Keratinocyte (primary cell): ENCODE results near the gene ANKS1B. TPM values are rescaled to one million over a fixed set of nuclear protein-coding genes. Genes with fewer than 3 reads are reported as not detected.

Experiments used
- DNase-seq: peaks from one replicate; pipeline ENCODE4 v3.0.0-alpha.2; 2011; ENCODE audit warnings: low read depth, missing footprints, low spot score
- FAIRE-seq: peaks from 2 replicates; lab custom pipeline; 2011; peaks lifted over from hg19 to GRCh38; lab: Jason Lieb, UNC
- H2AFZ ChIP-seq: 2 replicates; pipeline ENCODE4 v1.6.0; 2012; ENCODE audit warnings: low read length, control low read depth, inconsistent platforms; ENCODE audit not compliant: control insufficient read depth
- H3K27ac ChIP-seq: 2 replicates; pipeline ENCODE4 v1.5.1; 2011; ENCODE audit warnings: low read length; ENCODE audit not compliant: control insufficient read depth, insufficient read depth
- H3K27me3 ChIP-seq: 3 replicates; pipeline ENCODE4 v1.6.0; 2011; ENCODE audit warnings: low read length; ENCODE audit not compliant: control insufficient read depth, insufficient read depth; ENCODE audit errors: extremely low read depth
- H3K36me3 ChIP-seq, 2 experiments: 2 replicates in 1 of 2; 3 replicates in 1 of 2; pipeline ENCODE4 v1.5.1; 2011; ENCODE audit warnings: low read length in 2 of 2, mild to moderate bottlenecking in 1 of 2; ENCODE audit not compliant: control insufficient read depth in 2 of 2, insufficient read depth in 2 of 2; ENCODE audit errors: extremely low read depth in 1 of 2
- H3K4me1 ChIP-seq: 3 replicates; pipeline ENCODE4 v1.5.1; 2011; ENCODE audit warnings: low read length; ENCODE audit not compliant: control insufficient read depth, insufficient read depth; ENCODE audit errors: extremely low read depth
- H3K4me2 ChIP-seq: 3 replicates; pipeline ENCODE4 v1.6.0; 2011; ENCODE audit warnings: low read depth, low read length; ENCODE audit not compliant: control insufficient read depth, insufficient read depth; ENCODE audit errors: extremely low read depth
- H3K4me3 ChIP-seq, 3 experiments: fragments of 200-600 bp in 1 of 3; sonication (generic) in 1 of 3; 2 replicates in 2 of 3; 3 replicates in 1 of 3; pipeline ENCODE4 v1.5.1; 2011 to 2016; ENCODE audit warnings: low read length in 3 of 3, mild to moderate bottlenecking in 3 of 3, control low read depth in 2 of 3, inconsistent platforms in 1 of 3, low read depth in 1 of 3, mixed read lengths in 1 of 3, mixed run types in 1 of 3, moderate library complexity in 1 of 3; ENCODE audit not compliant: control insufficient read depth in 2 of 3, insufficient read depth in 2 of 3; ENCODE audit errors: extremely low read depth in 1 of 3
- H3K79me2 ChIP-seq: 2 replicates; pipeline ENCODE4 v1.6.0; 2012; ENCODE audit warnings: low read length; ENCODE audit not compliant: control insufficient read depth, insufficient read depth
- H3K9ac ChIP-seq: 3 replicates; pipeline ENCODE4 v1.6.0; 2011; ENCODE audit warnings: low read length; ENCODE audit not compliant: control insufficient read depth, insufficient read depth; ENCODE audit errors: extremely low read depth
- H3K9me1 ChIP-seq: 3 replicates; pipeline ENCODE4 v1.6.0; 2011; ENCODE audit warnings: low read length; ENCODE audit not compliant: control insufficient read depth, insufficient read depth; ENCODE audit errors: extremely low read depth
- H3K9me3 ChIP-seq: 2 replicates; pipeline ENCODE4 v1.5.1; 2012; ENCODE audit warnings: low read depth, low read length; ENCODE audit not compliant: control insufficient read depth
- H4K20me1 ChIP-seq: 3 replicates; pipeline ENCODE4 v1.6.0; 2011; ENCODE audit warnings: low read length; ENCODE audit not compliant: control insufficient read depth, insufficient read depth; ENCODE audit errors: extremely low read depth
- CTCF ChIP-seq, 3 experiments: IDR thresholded peaks in 1 of 3; conservative IDR thresholded peaks in 1 of 3; optimal IDR thresholded peaks in 1 of 3; 2 replicates in 2 of 3; 3 replicates in 1 of 3; pipeline versions ENCODE3 to v1.5.1; 2011; ENCODE audit warnings: low read length in 3 of 3, mild to moderate bottlenecking in 3 of 3, moderate library complexity in 2 of 3, control low read depth in 1 of 3, inconsistent platforms in 1 of 3; ENCODE audit not compliant: insufficient read depth in 2 of 3; ENCODE audit errors: extremely low read depth in 1 of 3
- EZH2 ChIP-seq: IDR thresholded peaks from one replicate; pipeline ENCODE4 v1.6.1; 2012; ENCODE audit warnings: inconsistent platforms, mild to moderate bottlenecking, low read length, moderate library complexity
- dilution Hi-C: fragments of 300-500 bp; cut with MboI; formaldehyde crosslinking; loops from one replicate; pipeline ENCODE4 v1.7.0; 2020; ENCODE audit warnings: low sequenced_read_pairs; ENCODE audit not compliant: extremely low pct_ligation_motif_present
- polyA plus RNA-seq, 5 experiments: library from polyadenylated mRNA; depleted of rRNA in 3 of 5; stranded (reverse) in 3 of 5; stranded (forward) in 1 of 5; unstranded in 1 of 5; fragments of >200 nt; gene quantifications; 1 replicate in 1 of 5; 2 replicates in 3 of 5; 3 replicates in 1 of 5; pipeline versions ENCODE4 v1.2.1 to v1.2.3, GENCODE V29; 2011 to 2012; ENCODE audit warnings: missing spikeins in 2 of 5, low read depth in 1 of 5, low replicate concordance in 1 of 5

Gene ANKS1B
- polyA plus RNA-seq, 1 donor (not counting 4 experiments of a cell fraction or from before 2014, with no cell fraction given): not detected

GRCh38 chr12:98754095-98754494 is 1230.6 kb downstream of the ANKS1B start:
- no peak overlapping the region for H2AFZ ChIP-seq
- no peak for DNase-seq
- H3K4me1 ChIP-seq: no peaks in the 10 kb centered on the region
- no peak for TF ChIP-seq CTCF (optimal IDR thresholded peaks at IDR 0.05 in 1 of 3, IDR thresholded peaks at IDR 0.05 in 1 of 3, conservative IDR thresholded peaks at IDR 0.05 in 1 of 3; ENCODE audit: extremely low read depth in 1 of 3, insufficient read depth in 2 of 3, low read length in 3 of 3)
- no peak for TF ChIP-seq EZH2
- no peak overlapping the region for H3K4me3 ChIP-seq
- H3K27ac ChIP-seq: no peak overlapping the region
- H3K27me3 ChIP-seq: no peaks in the 10 kb centered on the region
- H3K9me3 ChIP-seq: no peaks in the 10 kb centered on the region
- no peak overlapping the region for H3K9ac ChIP-seq
- dilution Hi-C loops: no loop called here
- no peak overlapping the region for H3K4me2 ChIP-seq
- no peaks in the 10 kb centered on the region for H3K36me3 ChIP-seq
- no peak for FAIRE-seq
- no peaks in the 10 kb centered on the region for H3K9me1 ChIP-seq
- H4K20me1 ChIP-seq: no peaks in the 10 kb centered on the region
- H3K79me2 ChIP-seq: no peaks in the 10 kb centered on the region

GRCh38 chr12:98752726-98753125 is 1232.0 kb downstream of the ANKS1B start:
- H3K4me3 ChIP-seq: no peak overlapping the region
- no peak overlapping the region for H2AFZ ChIP-seq
- no peaks in the 10 kb centered on the region for H4K20me1 ChIP-seq
- DNase-seq: no peak
- no peak overlapping the region for H3K27ac ChIP-seq
- no peak overlapping the region for H3K9ac ChIP-seq
- no peaks in the 10 kb centered on the region for H3K9me3 ChIP-seq
- no peaks in the 10 kb centered on the region for H3K9me1 ChIP-seq
- H3K36me3 ChIP-seq: no peaks in the 10 kb centered on the region
- no peak for FAIRE-seq
- TF ChIP-seq CTCF (optimal IDR thresholded peaks at IDR 0.05 in 1 of 3, IDR thresholded peaks at IDR 0.05 in 1 of 3, conservative IDR thresholded peaks at IDR 0.05 in 1 of 3; ENCODE audit: extremely low read depth in 1 of 3, insufficient read depth in 2 of 3, low read length in 3 of 3) (no peak), EZH2 (no peak)
- H3K4me1 ChIP-seq: no peaks in the 10 kb centered on the region
- no peak overlapping the region for H3K4me2 ChIP-seq
- no peaks in the 10 kb centered on the region for H3K27me3 ChIP-seq
- H3K79me2 ChIP-seq: no peaks in the 10 kb centered on the region
- dilution Hi-C loops: no loop called here
